CD8-positive, alpha-beta memory T cell (primary cell): ENCODE results near the gene SDS. TPM values are rescaled to one million over a fixed set of nuclear protein-coding genes. Genes with fewer than 3 reads are reported as not detected.

ENCODE experiments used
- CTCF ChIA-PET: fragments of 350-600 bp; sonication (Branson Sonifier 250); formaldehyde crosslinking; loops from one replicate; lab custom pipeline; 2021; ENCODE audit warnings: antibody characterized with exemption; lab: Charles Lee
- POLR2A ChIA-PET: fragments of 350-600 bp; sonication (Branson Sonifier 250); formaldehyde crosslinking; loops from one replicate; lab custom pipeline; 2021; ENCODE audit warnings: antibody characterized with exemption; lab: Charles Lee
- DNase-seq, 5 donors: peaks; one replicate each; pipeline versions ENCODE4 v3.0.0 to v3.0.0-alpha.2; 2020 to 2022; ENCODE audit warnings: mixed read lengths in 1 of 5
- H3K27ac ChIP-seq: one replicate; pipeline ENCODE4 v1.7.0; 2013; ENCODE audit warnings: low read depth, mild to moderate bottlenecking, low read length, moderate library complexity
- H3K27me3 ChIP-seq: 2 replicates; pipeline ENCODE4 v1.7.0; 2013; ENCODE audit warnings: low read length, mild to moderate bottlenecking; ENCODE audit not compliant: insufficient read depth, poor library complexity, severe bottlenecking
- H3K36me3 ChIP-seq: 2 replicates; pipeline ENCODE4 v1.7.0; 2013; ENCODE audit warnings: mild to moderate bottlenecking, low read length, moderate library complexity; ENCODE audit not compliant: insufficient read depth
- H3K4me1 ChIP-seq: 2 replicates; pipeline ENCODE4 v1.7.0; 2013; ENCODE audit warnings: mild to moderate bottlenecking, low read length, moderate library complexity; ENCODE audit not compliant: insufficient read depth
- H3K4me3 ChIP-seq: 2 replicates; pipeline ENCODE4 v1.7.0; 2013; ENCODE audit warnings: mild to moderate bottlenecking, low read length
- H3K9me3 ChIP-seq: 2 replicates; pipeline ENCODE4 v1.7.0; 2013; ENCODE audit warnings: mild to moderate bottlenecking, low read length
- H3K27ac Mint-ChIP-seq, 8 donors: one replicate each; pipeline ENCODE4 v1.8.0; 2020 to 2021; ENCODE audit warnings: mixed read lengths in 8 of 8, mild to moderate bottlenecking in 6 of 8, inconsistent platforms in 3 of 8, moderate library complexity in 3 of 8
- H3K27me3 Mint-ChIP-seq, 2 donors: one replicate each; pipeline ENCODE4 v1.8.0; 2020 to 2021; ENCODE audit warnings: mixed read lengths in 2 of 2, mild to moderate bottlenecking in 1 of 2, moderate library complexity in 1 of 2
- H3K36me3 Mint-ChIP-seq, 3 donors: one replicate each; pipeline ENCODE4 v1.8.0; 2020 to 2021; ENCODE audit warnings: mixed read lengths in 3 of 3, inconsistent platforms in 1 of 3, mild to moderate bottlenecking in 1 of 3
- H3K4me1 Mint-ChIP-seq, 3 donors: one replicate each; pipeline ENCODE4 v1.8.0; 2020 to 2021; ENCODE audit warnings: mixed read lengths in 3 of 3, inconsistent platforms in 1 of 3, mild to moderate bottlenecking in 1 of 3
- H3K4me3 Mint-ChIP-seq, 7 donors: one replicate each; pipeline ENCODE4 v1.8.0; 2020 to 2021; ENCODE audit warnings: mixed read lengths in 7 of 7, mild to moderate bottlenecking in 6 of 7, moderate library complexity in 4 of 7, inconsistent platforms in 2 of 7
- H3K9me3 Mint-ChIP-seq, 5 donors: one replicate each; pipeline ENCODE4 v1.8.0; 2020 to 2022; ENCODE audit warnings: mixed read lengths in 5 of 5, mild to moderate bottlenecking in 3 of 5, moderate library complexity in 2 of 5, inconsistent platforms in 1 of 5
- polyA plus RNA-seq: library from polyadenylated mRNA; unstranded; fragments of 300-500 nt; fragmentation: Illumina TruSeq; gene quantifications from one replicate; pipeline ENCODE4 v1.2.3, GENCODE V29; 2021
- total RNA-seq, 2 experiments: library from RNA; stranded (reverse); gene quantifications; one replicate each; pipeline ENCODE4 v1.2.3, GENCODE V29; 2021

SDS gene
- total and polyA plus RNA-seq, 3 experiments from 2014 or later: 0.18 to 0.20 TPM; not detected in 1

GRCh38 chr12:113373440-113373839 lies 30.2 kb downstream of the SDS start:
- Mint-ChIP-seq H3K27me3 (peaks cover 0 to 1% of the 10 kb centered on the region in 2 donors), H3K4me1 (peaks cover 0 to 5% (median 1%) of the 10 kb centered on the region in 3 donors), H3K27ac (no peak overlapping the region), H3K9me3 (no peaks in the 10 kb centered on the region), H3K4me3 (no peak overlapping the region), H3K36me3 (peaks cover 5 to 57% (median 13%) of the 10 kb centered on the region in 3 donors)
- Histone ChIP-seq H3K36me3 (no peaks in the 10 kb centered on the region), H3K9me3 (no peaks in the 10 kb centered on the region), H3K27me3 (no peaks in the 10 kb centered on the region), H3K27ac (no peak overlapping the region), H3K4me1 (no peaks in the 10 kb centered on the region), H3K4me3 (no peak overlapping the region)
- no peak for DNase-seq
- CTCF ChIA-PET: no interaction called here
- POLR2A ChIA-PET: no interaction called here

GRCh38 chr12:113372371-113372770 lies 31.3 kb downstream of the SDS start:
- CTCF ChIA-PET: interaction anchor here (0.6 kb wide), 1 partner anchor 11 kb away, joined by 3 read pairs; no protein-coding TSS in a partner anchor

GRCh38 chr12:113371808-113372207 lies 31.9 kb downstream of the SDS start:
- H3K4me3 ChIP-seq: no peak overlapping the region
- no peaks in the 10 kb centered on the region for H3K27me3 ChIP-seq
- Mint-ChIP-seq H3K9me3 (no peaks in the 10 kb centered on the region), H3K36me3 (peaks cover 5 to 51% (median 8%) of the 10 kb centered on the region in 3 donors), H3K27me3 (peaks cover 0 to 1% of the 10 kb centered on the region in 2 donors), H3K27ac (no peak overlapping the region), H3K4me3 (no peak overlapping the region), H3K4me1 (peaks cover 0 to 5% (median 3%) of the 10 kb centered on the region in 3 donors)
- ChIA-PET POLR2A (no interaction called here), CTCF (no interaction called here)
- DNase-seq: no peak
- no peaks in the 10 kb centered on the region for H3K36me3 ChIP-seq
- H3K4me1 ChIP-seq: no peaks in the 10 kb centered on the region
- no peak overlapping the region for H3K27ac ChIP-seq
- no peaks in the 10 kb centered on the region for H3K9me3 ChIP-seq

More at GRCh38 chr12:113372371-113372770, 31.3 kb downstream of the SDS start:
- DNase-seq: no peak
- H3K27me3 Mint-ChIP-seq: peaks cover 0 to 1% of the 10 kb centered on the region in 2 donors
- POLR2A ChIA-PET: no interaction called here
- no peak overlapping the region for H3K4me3 Mint-ChIP-seq
- H3K4me3 ChIP-seq: no peak overlapping the region
- H3K4me1 ChIP-seq: no peaks in the 10 kb centered on the region
- H3K36me3 Mint-ChIP-seq: peaks cover 5 to 57% (median 11%) of the 10 kb centered on the region in 3 donors
- peaks cover 0 to 5% (median 3%) of the 10 kb centered on the region in 3 donors for H3K4me1 Mint-ChIP-seq
- H3K9me3 ChIP-seq: no peaks in the 10 kb centered on the region
- H3K27me3 ChIP-seq: no peaks in the 10 kb centered on the region
- H3K27ac ChIP-seq: no peak overlapping the region
- no peaks in the 10 kb centered on the region for H3K9me3 Mint-ChIP-seq
- H3K27ac Mint-ChIP-seq: no peak overlapping the region
- no peaks in the 10 kb centered on the region for H3K36me3 ChIP-seq

GRCh38 chr12:113370923-113371682 lies 32.6 kb downstream of the SDS start:
- peaks cover 0 to 1% of the 10 kb centered on the region in 2 donors for H3K27me3 Mint-ChIP-seq
- CTCF ChIA-PET: no interaction called here
- H3K36me3 Mint-ChIP-seq: peaks cover 5 to 51% (median 8%) of the 10 kb centered on the region in 3 donors

GRCh38 chr12:113369391-113369985 lies 34.2 kb downstream of the SDS start:
- H3K4me3 Mint-ChIP-seq: no peak overlapping the region
- Histone ChIP-seq H3K27me3 (no peaks in the 10 kb centered on the region), H3K27ac (no peak overlapping the region), H3K4me3 (no peak overlapping the region), H3K36me3 (no peaks in the 10 kb centered on the region), H3K9me3 (no peaks in the 10 kb centered on the region), H3K4me1 (no peaks in the 10 kb centered on the region)
- no peak overlapping the region for H3K27ac Mint-ChIP-seq
- peaks cover 0 to 15% (median 6%) of the 10 kb centered on the region in 3 donors for H3K4me1 Mint-ChIP-seq
- H3K27me3 Mint-ChIP-seq: peaks cover 0 to 1% of the 10 kb centered on the region in 2 donors
- ChIA-PET CTCF (no interaction called here), POLR2A (no interaction called here)
- no peak for DNase-seq
- H3K36me3 Mint-ChIP-seq: peaks cover 5 to 44% (median 5%) of the 10 kb centered on the region in 3 donors
- H3K9me3 Mint-ChIP-seq: no peaks in the 10 kb centered on the region

More at GRCh38 chr12:113370923-113371682, 32.6 kb downstream of the SDS start:
- H3K9me3 ChIP-seq: no peaks in the 10 kb centered on the region
- H3K27ac ChIP-seq: no peak overlapping the region
- H3K36me3 ChIP-seq: no peaks in the 10 kb centered on the region
- Mint-ChIP-seq H3K4me3 (no peak overlapping the region), H3K4me1 (peaks cover 0 to 8% (median 3%) of the 10 kb centered on the region in 3 donors), H3K9me3 (no peaks in the 10 kb centered on the region), H3K27ac (no peak overlapping the region)
- DNase-seq: no peak
- H3K4me3 ChIP-seq: no peak overlapping the region
- H3K4me1 ChIP-seq: no peaks in the 10 kb centered on the region
- no peaks in the 10 kb centered on the region for H3K27me3 ChIP-seq
- POLR2A ChIA-PET: no interaction called here

GRCh38 chr12:113368331-113368730 lies 35.4 kb downstream of the SDS start:
- CTCF ChIA-PET: no interaction called here

GRCh38 chr12:113366827-113367226 lies 36.9 kb downstream of the SDS start:
- no peak for DNase-seq
- CTCF ChIA-PET: no interaction called here
- H3K27ac Mint-ChIP-seq: peak overlapping the region in 1 of 8 donors; percentile 74
- no peak overlapping the region for H3K4me3 Mint-ChIP-seq
- Histone ChIP-seq H3K4me3 (no peak overlapping the region), H3K4me1 (no peaks in the 10 kb centered on the region), H3K9me3 (no peaks in the 10 kb centered on the region), H3K36me3 (no peaks in the 10 kb centered on the region), H3K27me3 (no peaks in the 10 kb centered on the region), H3K27ac (no peak overlapping the region)
- peaks cover 0 to 1% of the 10 kb centered on the region in 2 donors for H3K27me3 Mint-ChIP-seq
- no peaks in the 10 kb centered on the region for H3K9me3 Mint-ChIP-seq
- peaks cover 4 to 20% (median 6%) of the 10 kb centered on the region in 3 donors for H3K4me1 Mint-ChIP-seq
- H3K36me3 Mint-ChIP-seq: peaks cover 0 to 27% (median 3%) of the 10 kb centered on the region in 3 donors
- POLR2A ChIA-PET: no interaction called here

More at GRCh38 chr12:113368331-113368730, 35.4 kb downstream of the SDS start:
- Histone ChIP-seq H3K4me3 (no peak overlapping the region), H3K27ac (no peak overlapping the region), H3K4me1 (no peaks in the 10 kb centered on the region), H3K9me3 (no peaks in the 10 kb centered on the region), H3K36me3 (no peaks in the 10 kb centered on the region), H3K27me3 (no peaks in the 10 kb centered on the region)
- Mint-ChIP-seq H3K9me3 (no peaks in the 10 kb centered on the region), H3K27ac (peak overlapping the region in 1 of 8 donors; percentile 83), H3K4me3 (no peak overlapping the region), H3K27me3 (peaks cover 0 to 1% of the 10 kb centered on the region in 2 donors), H3K36me3 (peaks cover 0 to 40% (median 7%) of the 10 kb centered on the region in 3 donors), H3K4me1 (peaks cover 0 to 19% (median 6%) of the 10 kb centered on the region in 3 donors)
- POLR2A ChIA-PET: no interaction called here
- no peak for DNase-seq
